K562 (cell line): Measurements from ENCODE around the gene CCR7. TPM values are rescaled to one million over a fixed set of nuclear protein-coding genes. Genes with fewer than 3 reads are reported as not detected.

ENCODE experiments used
- ATAC-seq: fragments of 200-7000 bp; cut with Tn5 transposase; 3 replicates; pipeline ENCODE4 v1.9.1; 2020; ENCODE audit warnings: moderate library complexity
- BruUV-seq: library from RNA; stranded (reverse); fragments of 400-500 nt; replicated peaks from 2 replicates; lab custom pipeline; 2021; lab: Mats Ljungman, UMichigan
- CTCF ChIA-PET: fragments of 300-600 bp; formaldehyde crosslinking; extraction: SDS; loops from one replicate; lab custom pipeline; 2021; ENCODE audit warnings: low intra/inter-chr PET ratio; lab: Yijun Ruan, JAX
- POLR2A ChIA-PET: fragments of 300-600, 350-650 bp; sonication (Branson Sonifier 250); formaldehyde crosslinking; extraction: SDS; loops from one replicate; lab custom pipeline; 2021; ENCODE audit warnings: antibody characterized with exemption, inconsistent platforms; lab: Yijun Ruan, JAX
- DNase-seq, 4 experiments: peaks; one replicate each; pipeline versions ENCODE4 v3.0.0 to v3.0.0-alpha.2; 2011 to 2018; ENCODE audit warnings: low spot score in 3 of 4, mixed read lengths in 3 of 4; ENCODE audit errors: extremely low read depth in 1 of 4
- FAIRE-seq: peaks from 2 replicates; lab custom pipeline; 2011; peaks lifted over from hg19 to GRCh38; lab: Jason Lieb, UNC
- H2AFZ ChIP-seq: 2 replicates; pipeline ENCODE4 v1.6.0; 2011; ENCODE audit warnings: low read depth, low read length, control low read depth, inconsistent platforms
- H3K27ac ChIP-seq: fragments of 200-600 bp; 3 replicates; pipeline ENCODE4 v1.8.0; 2011; ENCODE audit warnings: low read depth, mild to moderate bottlenecking, control low read depth, inconsistent platforms, low read length, moderate library complexity, mixed read lengths; ENCODE audit errors: extremely low read depth
- H3K27me3 ChIP-seq, 2 experiments: fragments of 300-600 bp in 1 of 2; 2 replicates in 1 of 2; 3 replicates in 1 of 2; pipeline versions ENCODE4 v1.6.0 to v1.8.0; 2011; ENCODE audit warnings: inconsistent platforms in 2 of 2, low read length in 2 of 2, mild to moderate bottlenecking in 1 of 2, mixed read lengths in 1 of 2, moderate library complexity in 1 of 2; ENCODE audit not compliant: control insufficient read depth in 2 of 2, insufficient read depth in 2 of 2
- H3K36me3 ChIP-seq: fragments of 300-600 bp; 3 replicates; pipeline ENCODE4 v1.8.0; 2011; ENCODE audit warnings: mild to moderate bottlenecking, low read length, inconsistent platforms; ENCODE audit not compliant: control insufficient read depth, insufficient read depth
- H3K4me1 ChIP-seq, 2 experiments: fragments of 200-600 bp in 1 of 2; replicated peaks in 1 of 2; 2 replicates in 1 of 2; 3 replicates in 1 of 2; pipeline versions ENCODE4 v1.5.1 to v1.8.0; 2011; ENCODE audit warnings: inconsistent platforms in 2 of 2, low read length in 2 of 2, mild to moderate bottlenecking in 1 of 2, mixed read lengths in 1 of 2, moderate library complexity in 1 of 2; ENCODE audit not compliant: control insufficient read depth in 2 of 2, insufficient read depth in 2 of 2
- H3K4me2 ChIP-seq: 2 replicates; pipeline ENCODE4 v1.6.1; 2011; ENCODE audit warnings: low read length, control low read depth, inconsistent platforms, mixed read lengths; ENCODE audit not compliant: insufficient read depth
- H3K4me3 ChIP-seq: fragments of 200-600 bp; sonication (generic), shearing (Covaris generic); 2 replicates; pipeline ENCODE4 v1.5.1; 2016; ENCODE audit warnings: control low read depth, inconsistent platforms
- H3K79me2 ChIP-seq: fragments of 200-600 bp; 3 replicates; pipeline ENCODE4 v1.8.0; 2011; ENCODE audit warnings: low read length, inconsistent platforms; ENCODE audit not compliant: control insufficient read depth, insufficient read depth
- H3K9ac ChIP-seq, 2 experiments: 2 replicates each; pipeline versions ENCODE4 v1.6.0 to v1.6.1; 2011; ENCODE audit warnings: low read depth in 2 of 2, low read length in 2 of 2, control low read depth in 1 of 2, inconsistent platforms in 1 of 2, mild to moderate bottlenecking in 1 of 2, mixed read lengths in 1 of 2; ENCODE audit not compliant: insufficient read depth in 1 of 2
- H3K9me1 ChIP-seq: one replicate; pipeline ENCODE4 v1.6.0; 2011; ENCODE audit warnings: inconsistent platforms, mild to moderate bottlenecking, low read length, moderate library complexity; ENCODE audit not compliant: control insufficient read depth, insufficient read depth
- H3K9me3 ChIP-seq: replicated peaks from 2 replicates; pipeline ENCODE4 v1.5.1; 2011; ENCODE audit warnings: low read depth, low read length, inconsistent platforms; ENCODE audit not compliant: control insufficient read depth, insufficient read depth
- H4K20me1 ChIP-seq: replicated peaks from 2 replicates; pipeline ENCODE4 v1.6.1; 2011; ENCODE audit warnings: low read length, inconsistent platforms, mixed read lengths; ENCODE audit not compliant: control insufficient read depth, insufficient read depth
- CBX1 ChIP-seq: sonication (generic); IDR thresholded peaks from 2 replicates; pipeline ENCODE4 v1.6.1; 2016; ENCODE audit warnings: antibody characterized with exemption, low read depth, mild to moderate bottlenecking
- RERE ChIP-seq: sonication (generic); formaldehyde crosslinking; IDR thresholded peaks from 2 replicates; pipeline ENCODE4 v1.8.0; 2023; ENCODE audit warnings: missing genetic modification reagents, mild to moderate bottlenecking, borderline replicate concordance
- RNF219 ChIP-seq: fragments of 250-450 bp; sonication (Bioruptor Pico); IDR thresholded peaks from 2 replicates; pipeline ENCODE4 v1.5.0; 2022; ENCODE audit warnings: mild to moderate bottlenecking
- SRSF9 ChIP-seq: fragments of 200-400 bp; formaldehyde crosslinking; IDR thresholded peaks from 2 replicates; pipeline ENCODE4 v1.6.1; 2017; ENCODE audit warnings: low read depth, low read length, borderline replicate concordance
- ZFP1 ChIP-seq: fragments of 450-650 bp; formaldehyde crosslinking; IDR thresholded peaks from 2 replicates; pipeline ENCODE4 v1.4.0; 2020; ENCODE audit warnings: mild to moderate bottlenecking, mixed read lengths
- ZNF57 ChIP-seq: fragments of 450-650 bp; formaldehyde crosslinking; IDR thresholded peaks from 2 replicates; pipeline ENCODE4 v1.4.0; 2020; ENCODE audit warnings: mild to moderate bottlenecking, moderate library complexity
- ZSCAN29 ChIP-seq: fragments of 450-650 bp; IDR thresholded peaks from 2 replicates; pipeline ENCODE4 v1.6.1; 2017
- WGBS: fragments of 100-300 bp; shearing (Covaris generic); methylation state at CpG from one replicate; pipeline ENCODE4 v1.1.6; 2016; ENCODE audit warnings: low coverage, mixed read lengths; ENCODE audit not compliant: insufficient coverage; ENCODE audit errors: missing lambda C conversion rate; 5-methylcytosine and 5-hydroxymethylcytosine counted together
- in situ Hi-C: fragments of 300-500 bp; cut with MboI; formaldehyde crosslinking; loops from 4 replicates; pipeline ENCODE4 v1.15.0; 2018; ENCODE audit warnings: inconsistent platforms, mixed read lengths
- intact Hi-C: fragments of 100-400 bp; cut with micrococcal nuclease; formaldehyde crosslinking; loops from 2 replicates; pipeline ENCODE4 v1.14.2; 2022
- polyA plus RNA-seq, 8 experiments: library from polyadenylated mRNA; depleted of rRNA in 4 of 8; stranded (reverse) in 5 of 8; unstranded in 3 of 8; fragments of >200 nt; fragmentation: Nextera tagmentation in 2 of 8; fragmentation: Illumina TruSeq in 1 of 8; extraction: Ambion mirVana in 2 of 8; extraction: Trizol in 1 of 8; gene quantifications; 2 replicates each; pipeline versions ENCODE4 v1.2.1 to v1.2.3, GENCODE V29; 2011 to 2014; ENCODE audit warnings: inconsistent platforms in 1 of 8, missing spikeins in 1 of 8
- total RNA-seq, 7 experiments: library from RNA; depleted of rRNA in 6 of 7; stranded (reverse); fragments of >200 nt in 6 of 7; fragmentation: Illumina TruSeq in 2 of 7; extraction: Trizol in 2 of 7; gene quantifications; 2 replicates each; pipeline versions ENCODE4 v1.2.1 to v1.2.3, GENCODE V29; 2011 to 2021; ENCODE audit warnings: low replicate concordance in 1 of 7

CCR7 gene
- total and polyA plus RNA-seq, 9 of the 15 experiments (the other 6 are each of a cell fraction or from before 2014, with no cell fraction given): 0.14 to 1.4 (median 0.56) TPM

- Histone ChIP-seq H3K4me3 (no peak overlapping the region), H3K27ac (no peak overlapping the region), H3K9me1 (no peaks in the 10 kb centered on the region), H3K9ac (no peak overlapping the region), H3K27me3 (peaks cover 6 to 28% of the 10 kb centered on the region in 2 experiments; a peak in 4 of 5 replicates), H2AFZ (no peak overlapping the region), H3K36me3 (no peaks in the 10 kb centered on the region), H3K4me2 (no peak overlapping the region), H3K79me2 (no peaks in the 10 kb centered on the region), H3K4me1 (no peaks in the 10 kb centered on the region), H3K9me3 (no peaks in the 10 kb centered on the region), H4K20me1 (no peaks in the 10 kb centered on the region)
- WGBS: 6% methylated on average over 8 of the region's 8 CpGs
- no peak for FAIRE-seq
- POLR2A ChIA-PET: interaction anchor here (0.7 to 1.6 kb wide), 3 partner anchors 11 to 79 kb away, joined by 3 to 7 read pairs (median 3); no protein-coding TSS in a partner anchor
- CTCF ChIA-PET: no interaction called here
- TF ChIP-seq RERE (CRISPR knock-in tag): no peak
- TF ChIP-seq SRSF9: no peak
- no peak for TF ChIP-seq ZSCAN29
- TF ChIP-seq CBX1: no peak
- TF ChIP-seq ZFP1 (CRISPR knock-in tag): no peak
- no peak for TF ChIP-seq ZNF57 (CRISPR knock-in tag)
- TF ChIP-seq RNF219 (CRISPR knock-in tag): no peak
- in situ Hi-C loops (loop anchor here (25.0 kb wide), 1 partner anchor 1058 kb away; no protein-coding TSS in a partner anchor), intact Hi-C loops (no loop called here)
- no peak for DNase-seq
- no peak for ATAC-seq
- no TSS peak for BruUV-seq
Measured at GRCh38 chr17:40604327-40605080, 39.2 kb upstream of the CCR7 start.
